SIG-M5 treated with dmso at 0.1 percent for 504 hours (cell line): ENCODE results near the gene OR11L1.

Experiments used
- DNase-seq: peaks from one replicate; lab custom pipeline; 2025; ENCODE audit not compliant: unreplicated experiment; lab: John Stamatoyannopoulos, UW

Gene OR11L1

DNA sequence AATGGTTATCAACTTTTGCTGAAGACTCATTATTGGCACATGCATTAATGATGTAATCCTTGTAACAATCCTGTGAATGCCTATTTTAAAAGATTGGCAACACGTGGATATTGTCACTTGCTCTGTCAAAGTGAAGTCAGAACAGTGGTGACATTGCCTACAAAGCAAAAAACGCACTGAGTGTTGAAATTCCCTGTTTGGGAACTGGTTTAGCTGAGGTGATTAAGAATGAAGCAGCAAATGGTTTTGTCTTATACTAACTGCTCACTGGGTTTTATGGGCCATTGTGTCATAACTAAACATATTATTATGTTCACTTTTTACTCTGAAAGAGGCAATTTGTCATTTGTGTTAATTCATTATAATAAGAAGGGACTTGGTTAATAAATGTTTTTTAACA lies 29.1 kb downstream of the OR11L1 start:
- DNase-seq: no peak

DNA sequence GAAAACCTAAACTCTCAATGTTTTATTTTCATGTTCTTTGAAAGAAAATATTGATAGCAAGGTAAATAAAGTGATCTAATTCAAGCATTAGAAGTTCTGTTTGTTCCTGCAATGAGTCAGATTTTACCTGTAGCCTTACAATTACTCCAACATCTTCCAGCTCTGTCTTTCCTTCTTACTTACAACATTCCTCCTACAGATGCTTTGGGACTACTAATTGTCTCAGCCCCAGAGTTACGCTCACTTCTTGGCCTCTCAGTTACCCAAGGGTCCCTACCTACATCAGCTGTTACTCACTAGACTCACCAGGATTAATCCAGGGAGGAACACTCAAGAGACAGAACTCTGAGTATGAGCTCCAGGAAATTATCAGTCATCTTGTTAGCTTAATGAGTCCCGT lies 44.2 kb downstream of the OR11L1 start:
- no peak for DNase-seq
